Measurements from ENCODE around the gene PSD4.

DNA sequence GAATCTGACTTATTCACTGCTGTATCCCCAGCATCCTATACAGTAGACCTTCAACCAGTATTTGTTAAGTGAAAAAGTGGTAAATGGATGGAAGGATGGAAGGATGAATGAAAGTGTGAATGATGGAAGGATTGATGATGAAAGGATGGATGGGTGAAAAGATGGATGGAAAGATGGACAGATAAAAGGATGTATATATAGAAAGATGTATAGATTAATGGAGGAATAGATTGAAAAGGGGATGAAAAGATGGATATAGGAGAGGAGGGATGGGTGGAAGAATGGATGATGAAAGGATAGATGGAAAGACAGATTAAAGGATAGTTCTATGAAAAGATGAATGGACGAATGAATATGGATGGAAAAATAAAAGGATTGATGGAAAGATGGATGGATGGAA is 50.0 kb downstream of the PSD4 start:
- TF ChIP-seq CTCF (IDR thresholded peaks at IDR 0.05) (no peak), POLR2A (IDR thresholded peaks at IDR 0.05) (no peak)

Measured in esophagus squamous epithelium (tissue), 4 donors.